Measurements from ENCODE around the gene SEPTIN14. TPM values are rescaled to one million over a fixed set of nuclear protein-coding genes. Genes with fewer than 3 reads are reported as not detected.

Gene SEPTIN14
- total and polyA plus RNA-seq, 2 experiments from 2014 or later = not detected

GRCh38 chr7:55884321-55884720 lies 21.8 kb upstream of the SEPTIN14 start:
- 93% methylated on average over 3 of the region's 3 CpGs for WGBS (ENCODE audit: low lambda C conversion rate, missing lambda C conversion rate)

GRCh38 chr7:55878691-55879090 lies 16.1 kb upstream of the SEPTIN14 start:
- no peak for TF ChIP-seq EZH2 (IDR thresholded peaks at IDR 0.05; ENCODE audit: borderline replicate concordance)
- no peak for TF ChIP-seq EZH2phosphoT487 (IDR thresholded peaks at IDR 0.05; ENCODE audit: low read depth, severe bottlenecking, unreplicated experiment)
- no peak for TF ChIP-seq CTCF (IDR thresholded peaks at IDR 0.05; ENCODE audit: poor library complexity)
- no peaks in the 10 kb centered on the region for H4K20me1 ChIP-seq (ENCODE audit: insufficient read depth, poor library complexity, severe bottlenecking)
- no peak for DNase-seq (ENCODE audit: low spot score)
- no peak overlapping the region for H2AFZ ChIP-seq
- H3K9me2 ChIP-seq (replicated peaks; ENCODE audit: insufficient read depth) = no peaks in the 10 kb centered on the region
- no peak overlapping the region for H3K4me2 ChIP-seq
- WGBS (ENCODE audit: low lambda C conversion rate, missing lambda C conversion rate) = 88% methylated on average over 3 of the region's 3 CpGs
- no peaks in the 10 kb centered on the region for H3K9me3 ChIP-seq (ENCODE audit: low read depth)
- no peaks in the 10 kb centered on the region for H3K36me3 ChIP-seq (replicated peaks; ENCODE audit: insufficient read depth, low read depth)
- no peaks in the 10 kb centered on the region for H3K27me3 ChIP-seq
- no peak overlapping the region for H3K27ac ChIP-seq
- H3K4me3 ChIP-seq = no peak overlapping the region
- no peaks in the 10 kb centered on the region for H3K4me1 ChIP-seq (ENCODE audit: insufficient read depth)
- H3K79me2 ChIP-seq = no peaks in the 10 kb centered on the region

More at GRCh38 chr7:55884321-55884720, 21.8 kb upstream of the SEPTIN14 start:
- Histone ChIP-seq H4K20me1 (ENCODE audit: insufficient read depth, poor library complexity, severe bottlenecking) (no peaks in the 10 kb centered on the region), H3K4me1 (ENCODE audit: insufficient read depth) (no peaks in the 10 kb centered on the region), H3K9me3 (ENCODE audit: low read depth) (no peaks in the 10 kb centered on the region), H3K79me2 (peaks cover 7% of the 10 kb centered on the region), H3K27me3 (no peaks in the 10 kb centered on the region), H3K9me2 (replicated peaks; ENCODE audit: insufficient read depth) (no peaks in the 10 kb centered on the region), H3K36me3 (replicated peaks; ENCODE audit: insufficient read depth, low read depth) (no peaks in the 10 kb centered on the region), H3K4me3 (no peak overlapping the region), H2AFZ (no peak overlapping the region), H3K27ac (no peak overlapping the region), H3K4me2 (no peak overlapping the region)
- TF ChIP-seq CTCF (IDR thresholded peaks at IDR 0.05; ENCODE audit: poor library complexity) = no peak
- DNase-seq (ENCODE audit: low spot score) = no peak

- H2AFZ ChIP-seq = no peak overlapping the region
- no peaks in the 10 kb centered on the region for H3K79me2 ChIP-seq
- H3K27me3 ChIP-seq = no peaks in the 10 kb centered on the region
- no peak overlapping the region for H3K27ac ChIP-seq
- H3K36me3 ChIP-seq (replicated peaks; ENCODE audit: insufficient read depth, low read depth) = no peaks in the 10 kb centered on the region
- no peak for DNase-seq (ENCODE audit: low spot score)
- no peaks in the 10 kb centered on the region for H4K20me1 ChIP-seq (ENCODE audit: insufficient read depth, poor library complexity, severe bottlenecking)
- TF ChIP-seq EZH2 (IDR thresholded peaks at IDR 0.05; ENCODE audit: borderline replicate concordance) = no peak
- TF ChIP-seq CTCF (IDR thresholded peaks at IDR 0.05; ENCODE audit: poor library complexity) = no peak
- TF ChIP-seq EZH2phosphoT487 (IDR thresholded peaks at IDR 0.05; ENCODE audit: low read depth, severe bottlenecking, unreplicated experiment) = no peak
- H3K9me2 ChIP-seq (replicated peaks; ENCODE audit: insufficient read depth) = no peaks in the 10 kb centered on the region
- no peak overlapping the region for H3K4me2 ChIP-seq
- H3K9me3 ChIP-seq (ENCODE audit: low read depth) = no peaks in the 10 kb centered on the region
- H3K4me1 ChIP-seq (ENCODE audit: insufficient read depth) = no peaks in the 10 kb centered on the region
- 86% methylated on average over 6 of the region's 6 CpGs for WGBS (ENCODE audit: low lambda C conversion rate, missing lambda C conversion rate)
- H3K4me3 ChIP-seq = no peak overlapping the region
These were observed 14.8 kb upstream of the SEPTIN14 start for GRCh38 chr7:55877308-55877707.

- Histone ChIP-seq H3K4me2 (no peak overlapping the region), H2AFZ (no peak overlapping the region), H4K20me1 (ENCODE audit: insufficient read depth, poor library complexity, severe bottlenecking) (no peaks in the 10 kb centered on the region), H3K9me3 (ENCODE audit: low read depth) (no peaks in the 10 kb centered on the region), H3K9me2 (replicated peaks; ENCODE audit: insufficient read depth) (no peaks in the 10 kb centered on the region), H3K27ac (no peak overlapping the region), H3K79me2 (no peaks in the 10 kb centered on the region), H3K36me3 (replicated peaks; ENCODE audit: insufficient read depth, low read depth) (no peaks in the 10 kb centered on the region), H3K4me3 (no peak overlapping the region), H3K4me1 (ENCODE audit: insufficient read depth) (no peaks in the 10 kb centered on the region), H3K27me3 (no peaks in the 10 kb centered on the region)
- 81% methylated on average over 3 of the region's 3 CpGs for WGBS (ENCODE audit: low lambda C conversion rate, missing lambda C conversion rate)
- DNase-seq (ENCODE audit: low spot score) = no peak
- no peak for TF ChIP-seq EZH2phosphoT487 (IDR thresholded peaks at IDR 0.05; ENCODE audit: low read depth, severe bottlenecking, unreplicated experiment)
- no peak for TF ChIP-seq CTCF (IDR thresholded peaks at IDR 0.05; ENCODE audit: poor library complexity)
- no peak for TF ChIP-seq EZH2 (IDR thresholded peaks at IDR 0.05; ENCODE audit: borderline replicate concordance)
These were observed 11.2 kb upstream of the SEPTIN14 start for GRCh38 chr7:55873765-55874164.
